ENCODE measurements around the gene CDK6.

CDK6 gene

DNA sequence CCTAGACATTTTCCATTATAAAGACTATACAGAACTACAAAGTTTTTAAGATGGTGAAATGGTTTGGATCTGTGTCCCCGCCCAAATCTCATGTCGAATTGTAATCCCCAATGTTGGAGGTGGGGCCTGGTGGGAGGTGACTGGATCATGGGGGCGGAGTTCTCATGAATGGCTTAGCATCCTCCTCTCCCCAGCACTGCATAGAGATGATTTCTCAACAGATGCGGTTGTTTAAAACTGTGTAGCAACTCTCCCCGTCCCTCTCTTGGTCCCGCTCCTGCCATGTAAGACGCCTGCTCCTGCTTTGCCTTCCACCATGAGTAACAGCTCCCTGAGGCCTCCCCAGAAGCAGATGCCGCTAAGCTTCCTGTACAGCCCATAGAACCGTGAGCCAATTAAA, 247.8 kb downstream of the CDK6 start:
- H3K4me3 ChIP-seq (ENCODE audit: low read depth, low read length), result no peak overlapping the region
- TF ChIP-seq, protein P1, sequence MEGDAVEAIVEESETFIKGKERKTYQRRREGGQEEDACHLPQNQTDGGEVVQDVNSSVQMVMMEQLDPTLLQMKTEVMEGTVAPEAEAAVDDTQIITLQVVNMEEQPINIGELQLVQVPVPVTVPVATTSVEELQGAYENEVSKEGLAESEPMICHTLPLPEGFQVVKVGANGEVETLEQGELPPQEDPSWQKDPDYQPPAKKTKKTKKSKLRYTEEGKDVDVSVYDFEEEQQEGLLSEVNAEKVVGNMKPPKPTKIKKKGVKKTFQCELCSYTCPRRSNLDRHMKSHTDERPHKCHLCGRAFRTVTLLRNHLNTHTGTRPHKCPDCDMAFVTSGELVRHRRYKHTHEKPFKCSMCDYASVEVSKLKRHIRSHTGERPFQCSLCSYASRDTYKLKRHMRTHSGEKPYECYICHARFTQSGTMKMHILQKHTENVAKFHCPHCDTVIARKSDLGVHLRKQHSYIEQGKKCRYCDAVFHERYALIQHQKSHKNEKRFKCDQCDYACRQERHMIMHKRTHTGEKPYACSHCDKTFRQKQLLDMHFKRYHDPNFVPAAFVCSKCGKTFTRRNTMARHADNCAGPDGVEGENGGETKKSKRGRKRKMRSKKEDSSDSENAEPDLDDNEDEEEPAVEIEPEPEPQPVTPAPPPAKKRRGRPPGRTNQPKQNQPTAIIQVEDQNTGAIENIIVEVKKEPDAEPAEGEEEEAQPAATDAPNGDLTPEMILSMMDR (IDR thresholded peaks at IDR 0.05; ENCODE audit: borderline replicate concordance, insufficient read depth, low read depth, low read length), result no peak

DNA sequence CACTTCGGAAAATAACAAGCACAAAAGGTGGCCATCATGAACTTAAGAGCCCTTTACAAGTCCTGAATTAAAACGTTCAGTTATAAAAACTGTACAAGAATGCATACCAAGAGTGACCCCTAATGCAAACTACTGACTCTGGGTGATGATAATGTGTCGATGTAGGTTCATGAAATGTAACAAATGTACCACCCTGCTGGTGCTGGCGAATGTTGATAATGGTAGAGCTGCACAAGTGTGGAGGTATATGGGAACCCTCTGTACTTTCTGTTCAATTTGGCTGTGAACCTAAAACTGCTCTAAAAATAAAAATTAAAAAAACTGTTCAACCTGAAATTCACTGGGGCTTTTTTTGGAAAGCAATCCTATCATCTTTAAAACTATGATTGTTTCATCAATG, 249.5 kb downstream of the CDK6 start:
- TF ChIP-seq, protein P1 (IDR thresholded peaks at IDR 0.05; ENCODE audit: borderline replicate concordance, insufficient read depth, low read depth, low read length), result no peak
- H3K4me3 ChIP-seq (ENCODE audit: low read depth, low read length), result no peak overlapping the region

DNA sequence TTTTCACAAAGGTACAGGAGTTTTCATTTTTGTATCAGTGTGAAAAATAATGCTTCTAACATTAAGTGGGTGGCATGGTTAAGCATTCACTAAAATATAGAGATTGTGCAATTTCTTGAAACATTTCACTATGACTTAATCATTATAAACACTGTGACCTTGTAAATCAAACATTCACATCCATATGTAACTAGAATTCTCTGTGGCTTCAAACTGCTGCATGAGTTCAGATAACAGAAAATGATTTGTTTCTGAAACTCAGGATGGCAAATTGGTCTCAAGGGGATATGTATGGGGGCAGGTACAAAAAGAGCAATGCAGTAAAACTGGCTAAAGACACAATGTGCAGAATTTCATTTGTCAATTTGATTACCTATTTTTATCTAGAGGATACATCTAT, 250.0 kb downstream of the CDK6 start:
- no peak overlapping the region for H3K4me3 ChIP-seq (ENCODE audit: low read depth, low read length)
- TF ChIP-seq, protein P1 (IDR thresholded peaks at IDR 0.05; ENCODE audit: borderline replicate concordance, insufficient read depth, low read depth, low read length), result no peak

DNA sequence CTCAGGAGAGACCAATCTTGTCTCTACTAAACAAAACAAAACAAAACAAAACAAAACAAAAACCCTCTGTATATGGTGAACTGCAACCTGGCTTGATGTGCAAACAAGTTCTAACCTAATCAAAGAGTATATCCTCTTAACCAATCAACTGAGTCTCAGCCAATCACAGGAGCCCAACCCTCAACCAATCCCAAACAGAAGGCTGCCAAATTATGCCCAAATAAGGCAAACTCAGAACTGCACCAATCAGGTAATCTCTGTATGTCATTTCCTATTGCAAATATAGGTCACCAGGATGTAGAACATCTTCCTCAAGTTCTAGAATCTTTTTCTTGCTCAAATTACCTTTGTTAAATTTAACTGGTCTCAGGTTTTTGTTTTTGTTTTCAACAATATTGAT, 251.4 kb downstream of the CDK6 start:
- no peak overlapping the region for H3K4me3 ChIP-seq (ENCODE audit: low read depth, low read length)
- TF ChIP-seq, protein P1 (IDR thresholded peaks at IDR 0.05; ENCODE audit: borderline replicate concordance, insufficient read depth, low read depth, low read length), result no peak

DNA sequence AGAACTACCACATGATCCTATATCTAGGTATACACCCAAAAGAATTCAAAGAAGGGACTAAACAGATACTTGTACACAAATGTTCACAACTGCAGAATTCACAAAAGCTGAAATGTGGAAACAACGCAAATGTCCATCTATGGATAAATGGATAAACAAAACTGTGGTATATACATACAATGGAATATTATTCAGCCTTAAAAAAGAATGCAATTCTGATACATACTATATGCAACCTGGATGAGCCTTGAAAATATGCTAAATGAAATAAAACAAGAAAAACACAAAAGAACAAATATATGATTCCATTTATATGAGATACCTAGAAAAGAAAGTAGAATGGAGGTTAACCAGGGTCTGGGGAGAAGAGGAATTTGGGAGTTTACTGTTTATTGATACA, 253.4 kb downstream of the CDK6 start:
- no peak overlapping the region for H3K4me3 ChIP-seq (ENCODE audit: low read depth, low read length)
- TF ChIP-seq, protein P1 (IDR thresholded peaks at IDR 0.05; ENCODE audit: borderline replicate concordance, insufficient read depth, low read depth, low read length), result no peak

DNA sequence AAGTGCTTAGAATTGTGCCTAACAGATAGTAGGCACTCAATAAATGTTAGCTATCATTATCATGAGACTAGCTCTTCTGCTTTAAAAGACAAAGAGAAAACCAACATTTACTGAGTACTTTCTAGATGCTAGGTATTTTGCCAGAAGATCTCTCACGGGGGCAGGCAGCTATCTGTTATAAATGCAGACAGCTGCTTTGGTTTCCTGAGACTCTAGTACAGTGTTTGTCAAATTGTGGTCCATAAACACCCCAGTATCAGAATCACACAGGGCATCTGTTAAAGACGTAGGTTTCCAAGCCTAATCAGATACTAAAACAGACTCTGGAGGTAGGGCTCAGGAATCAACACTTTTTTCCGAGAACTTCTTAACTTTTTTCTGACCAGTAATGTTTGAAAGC, 260.1 kb downstream of the CDK6 start:
- TF ChIP-seq, protein P1 (IDR thresholded peaks at IDR 0.05; ENCODE audit: borderline replicate concordance, insufficient read depth, low read depth, low read length), result no peak

DNA sequence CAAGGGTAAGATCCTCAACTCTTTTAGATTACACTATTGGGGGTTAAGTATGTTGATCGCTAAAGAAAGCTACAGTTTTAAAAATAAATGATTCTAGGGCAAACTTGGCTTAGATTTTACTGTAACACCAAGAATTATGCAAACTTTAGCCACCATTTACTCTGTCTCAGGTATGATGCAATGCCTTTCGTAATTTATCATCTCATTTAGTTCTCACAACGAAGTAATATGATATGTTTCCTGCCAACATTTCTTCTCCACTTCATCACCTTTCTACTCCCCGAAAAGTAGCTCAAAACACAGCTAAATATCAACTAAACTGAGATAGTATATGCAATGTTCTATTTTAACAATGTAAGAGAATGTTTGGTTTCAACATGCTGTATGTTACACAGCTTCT, 267.2 kb downstream of the CDK6 start:
- TF ChIP-seq, protein P1 (IDR thresholded peaks at IDR 0.05; ENCODE audit: borderline replicate concordance, insufficient read depth, low read depth, low read length), result no peak
- no peak overlapping the region for H3K4me3 ChIP-seq (ENCODE audit: low read depth, low read length)

More for the DNA sequence above, 260.1 kb downstream of the CDK6 start:
- no peak overlapping the region for H3K4me3 ChIP-seq (ENCODE audit: low read depth, low read length)

Data from GM12875 (cell line).